HepG2 (cell line): ENCODE data around the gene SIKE1. TPM values are rescaled to one million over a fixed set of nuclear protein-coding genes. Genes with fewer than 3 reads are reported as not detected.
A peak's percentile ranks its signal among the peaks of the same experiment; 100 is the strongest.
"Not testable (repeated sequence)": the region's sequence is repeated elsewhere in the genome, so short reads cannot be mapped to it uniquely, and the experiment has no call there.

Experiments
- ATAC-seq: fragments of 200-7000 bp; cut with Tn5 transposase; 3 replicates; pipeline ENCODE4 v1.9.1; 2020; ENCODE audit warnings: mild to moderate bottlenecking, moderate library complexity
- BruUV-seq: library from RNA; stranded (reverse); fragments of 400-500 nt; replicated peaks from 2 replicates; lab custom pipeline; 2021; lab: Mats Ljungman, UMichigan
- CTCF ChIA-PET: fragments of 300-600 bp; formaldehyde crosslinking; extraction: SDS; loops from one replicate; lab custom pipeline; 2021; ENCODE audit warnings: low total read pairs, inconsistent platforms, low intra/inter-chr PET ratio; lab: Yijun Ruan, JAX
- POLR2A ChIA-PET: fragments of 350-600 bp; sonication (Branson Sonifier 250); formaldehyde crosslinking; loops from one replicate; lab custom pipeline; 2020; ENCODE audit warnings: antibody characterized with exemption, inconsistent platforms; lab: Yijun Ruan, JAX
- DNase-seq: peaks from one replicate; pipeline ENCODE4 v3.0.0-alpha.2; 2015; ENCODE audit warnings: low spot score
- FAIRE-seq: peaks from 3 replicates; lab custom pipeline; 2011; peaks lifted over from hg19 to GRCh38; lab: Jason Lieb, UNC
- H2AFZ ChIP-seq: one replicate; pipeline ENCODE4 v1.6.1; 2011; ENCODE audit warnings: low read length, inconsistent platforms
- H3K27ac ChIP-seq: fragments of 300-600 bp; 3 replicates; pipeline ENCODE4 v1.8.0; 2011; ENCODE audit warnings: mixed run types, mild to moderate bottlenecking, mixed read lengths, low read length, inconsistent platforms; ENCODE audit not compliant: insufficient read depth; ENCODE audit errors: extremely low read length
- H3K27me3 ChIP-seq, 2 experiments: fragments of 200-600 bp in 1 of 2; 2 replicates in 1 of 2; 3 replicates in 1 of 2; pipeline versions ENCODE4 v1.6.0 to v1.8.0; 2011; ENCODE audit warnings: low read length in 2 of 2, mild to moderate bottlenecking in 2 of 2, moderate library complexity in 2 of 2, inconsistent platforms in 1 of 2; ENCODE audit not compliant: insufficient read depth in 2 of 2, control insufficient read depth in 1 of 2
- H3K36me3 ChIP-seq, 2 experiments: fragments of 200-600 bp in 1 of 2; replicated peaks in 1 of 2; 2 replicates in 1 of 2; 3 replicates in 1 of 2; pipeline versions ENCODE4 v1.5.1 to v1.8.0; 2011; ENCODE audit warnings: low read length in 2 of 2, inconsistent platforms in 1 of 2; ENCODE audit not compliant: insufficient read depth in 2 of 2, control insufficient read depth in 1 of 2
- H3K4me1 ChIP-seq: 2 replicates; pipeline ENCODE4 v1.5.1; 2012; ENCODE audit warnings: low read length, inconsistent platforms; ENCODE audit not compliant: insufficient read depth
- H3K4me2 ChIP-seq: 2 replicates; pipeline ENCODE4 v1.6.0; 2011; ENCODE audit warnings: low read depth, low read length, inconsistent platforms
- H3K4me3 ChIP-seq, 3 experiments: fragments of 200-600 bp in 1 of 3; sonication (generic), shearing (Covaris generic) in 1 of 3; replicated peaks in 1 of 3; 2 replicates each; pipeline ENCODE4 v1.5.1; 2011 to 2016; ENCODE audit warnings: low read length in 3 of 3, inconsistent platforms in 2 of 3, low read depth in 2 of 3, mild to moderate bottlenecking in 2 of 3, control low read depth in 1 of 3, mixed read lengths in 1 of 3; ENCODE audit not compliant: insufficient read depth in 1 of 3
- H3K79me2 ChIP-seq: one replicate; pipeline ENCODE4 v1.6.1; 2011; ENCODE audit warnings: low read length, inconsistent platforms; ENCODE audit not compliant: insufficient read depth
- H3K9ac ChIP-seq: 2 replicates; pipeline ENCODE4 v1.6.0; 2011; ENCODE audit warnings: mild to moderate bottlenecking, low read depth, low read length, inconsistent platforms; ENCODE audit not compliant: insufficient read depth
- H3K9me3 ChIP-seq: 2 replicates; pipeline ENCODE4 v1.5.1; 2012; ENCODE audit warnings: mild to moderate bottlenecking, low read length
- H4K20me1 ChIP-seq: 2 replicates; pipeline ENCODE4 v1.6.0; 2011; ENCODE audit warnings: inconsistent platforms, mild to moderate bottlenecking, low read length, moderate library complexity; ENCODE audit not compliant: insufficient read depth
- PHF21A ChIP-seq: sonication (generic); formaldehyde crosslinking; IDR thresholded peaks from 2 replicates; pipeline ENCODE4 v1.5.0; 2020; ENCODE audit warnings: mild to moderate bottlenecking, missing genetic modification reagents
- ZHX1 ChIP-seq: sonication (generic); formaldehyde crosslinking; IDR thresholded peaks from 2 replicates; pipeline ENCODE4 v1.8.1; 2022; ENCODE audit warnings: low read depth, mild to moderate bottlenecking, missing genetic modification reagents
- ZNF251 ChIP-seq: sonication (generic); formaldehyde crosslinking; IDR thresholded peaks from 2 replicates; pipeline ENCODE4 v1.9.0; 2021; ENCODE audit warnings: mild to moderate bottlenecking, missing genetic modification reagents
- WGBS: methylation state at CpG from one replicate; pipeline ENCODE4 v1.1.6; 2017; ENCODE audit warnings: low lambda C conversion rate; 5-methylcytosine and 5-hydroxymethylcytosine counted together
- in situ Hi-C: cut with HindIII; loops from 2 replicates; pipeline ENCODE4 v1.10.0; 2017; ENCODE audit warnings: low pct_unique_long_range_greater_than_20kb; ENCODE audit not compliant: extremely low pct_ligation_motif_present
- intact Hi-C: fragments of 100-400 bp; cut with micrococcal nuclease; formaldehyde crosslinking; loops from one replicate; pipeline ENCODE4 v1.10.0; 2022; ENCODE audit not compliant: unreplicated experiment
- polyA plus RNA-seq, 8 experiments: library from polyadenylated mRNA; depleted of rRNA in 3 of 8; stranded (reverse) in 7 of 8; unstranded in 1 of 8; fragments of >200 nt; fragmentation: Illumina TruSeq in 4 of 8; extraction: Trizol in 4 of 8; gene quantifications; 2 replicates each; pipeline versions ENCODE4 v1.2.1 to v1.2.3, GENCODE V29; 2011 to 2016; ENCODE audit warnings: low read depth in 4 of 8, missing spikeins in 1 of 8, mixed read lengths in 1 of 8; ENCODE audit not compliant: insufficient read depth in 1 of 8
- total RNA-seq, 5 experiments: library from RNA; depleted of rRNA; stranded (reverse); fragments of >200 nt; fragmentation: Illumina TruSeq; extraction: Trizol; gene quantifications; 2 replicates each; pipeline ENCODE4 v1.2.3, GENCODE V29; 2016; ENCODE audit warnings: low read depth in 1 of 5
- TF ChIP-seq, protein P1 (sequence below): sonication (generic); formaldehyde crosslinking; IDR thresholded peaks from 2 replicates; pipeline ENCODE4 v1.4.0; 2020; ENCODE audit warnings: low read depth, mild to moderate bottlenecking, missing genetic modification reagents

Gene SIKE1
- total and polyA plus RNA-seq, 2 of the 13 experiments (the other 11 are each of a cell fraction or from before 2014, with no cell fraction given), result 36.5 to 58.4 TPM

- Histone ChIP-seq H3K9me3 (no peaks in the 10 kb centered on the region), H2AFZ (peak overlapping the region; percentile 79), H3K36me3 (peaks cover 4 to 26% of the 10 kb centered on the region in 2 experiments; a peak in 4 of 5 replicates), H4K20me1 (no peaks in the 10 kb centered on the region), H3K79me2 (peaks cover 21% of the 10 kb centered on the region), H3K27me3 (no peaks in the 10 kb centered on the region; a peak in 1 of 5 replicates), H3K4me2 (peak overlapping the region; percentile 85), H3K27ac (peak overlapping the region; percentile 87), H3K9ac (peak overlapping the region; percentile 83), H3K4me1 (peaks cover 16% of the 10 kb centered on the region)
- no peak for FAIRE-seq
- intact Hi-C loops (loop anchor here (10.0 kb wide), 1 partner anchor 255 kb away; no protein-coding TSS in a partner anchor), in situ Hi-C loops (no loop called here)
- ChIA-PET POLR2A (interaction anchor here (0.6 to 2.3 kb wide), 4 partner anchors 23 to 111 kb away, joined by 3 to 16 read pairs (median 8); partner anchors contain the start of genes CSDE1, DENND2C and NRAS), CTCF (no interaction called here)
- no peak for ATAC-seq
- TF ChIP-seq, protein P1, sequence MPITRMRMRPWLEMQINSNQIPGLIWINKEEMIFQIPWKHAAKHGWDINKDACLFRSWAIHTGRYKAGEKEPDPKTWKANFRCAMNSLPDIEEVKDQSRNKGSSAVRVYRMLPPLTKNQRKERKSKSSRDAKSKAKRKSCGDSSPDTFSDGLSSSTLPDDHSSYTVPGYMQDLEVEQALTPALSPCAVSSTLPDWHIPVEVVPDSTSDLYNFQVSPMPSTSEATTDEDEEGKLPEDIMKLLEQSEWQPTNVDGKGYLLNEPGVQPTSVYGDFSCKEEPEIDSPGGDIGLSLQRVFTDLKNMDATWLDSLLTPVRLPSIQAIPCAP, result no peak
- TF ChIP-seq PHF21A (CRISPR knock-in tag) (no peak), ZHX1 (CRISPR knock-in tag) (no peak), ZNF251 (no peak)
- TF ChIP-seq, all 625 proteins: peak for 0
- no TSS peak for BruUV-seq
- no peak for DNase-seq
- H3K4me3 ChIP-seq, result peak overlapping the region; percentile 84 to 87 (median 84)
These were observed 763 bp downstream of the SIKE1 start for GRCh38 chr1:114779722-114780121.

DNA sequence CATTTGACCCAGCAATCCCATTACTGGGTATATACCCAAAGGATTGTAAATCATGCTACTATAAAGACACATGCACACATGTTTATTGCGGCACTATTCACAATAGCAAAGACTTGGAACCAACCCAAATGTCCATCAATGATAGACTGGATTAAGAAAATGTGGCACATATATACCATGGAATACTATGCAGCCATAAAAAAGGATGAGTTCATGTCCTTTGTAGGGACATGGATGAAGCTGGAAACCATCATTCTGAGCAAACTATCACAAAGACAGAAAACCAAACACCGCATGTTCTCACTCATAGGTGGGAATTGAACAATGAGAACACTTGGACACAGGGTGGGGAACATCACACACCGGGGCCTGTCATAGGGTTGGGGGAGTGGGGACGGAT lies 3.8 kb downstream of the SIKE1 start:
- H4K20me1 ChIP-seq, H3K4me3 ChIP-seq, CTCF ChIA-PET, ATAC-seq, H3K9me3 ChIP-seq, H3K27me3 ChIP-seq, in situ Hi-C loops, H2AFZ ChIP-seq, H3K4me2 ChIP-seq, H3K27ac ChIP-seq, DNase-seq, H3K9ac ChIP-seq, BruUV-seq, FAIRE-seq, intact Hi-C loops, POLR2A ChIA-PET: not testable (repeated sequence)
- Histone ChIP-seq H3K36me3 (peaks cover 4 to 43% of the 10 kb centered on the region in 2 experiments; a peak in 4 of 5 replicates), H3K79me2 (peaks cover 21% of the 10 kb centered on the region), H3K4me1 (peaks cover 28% of the 10 kb centered on the region)
- WGBS, result 97% methylated on average over 4 of the region's 4 CpGs
